ENCODE results near the gene FRRS1.

Gene FRRS1

DNA sequence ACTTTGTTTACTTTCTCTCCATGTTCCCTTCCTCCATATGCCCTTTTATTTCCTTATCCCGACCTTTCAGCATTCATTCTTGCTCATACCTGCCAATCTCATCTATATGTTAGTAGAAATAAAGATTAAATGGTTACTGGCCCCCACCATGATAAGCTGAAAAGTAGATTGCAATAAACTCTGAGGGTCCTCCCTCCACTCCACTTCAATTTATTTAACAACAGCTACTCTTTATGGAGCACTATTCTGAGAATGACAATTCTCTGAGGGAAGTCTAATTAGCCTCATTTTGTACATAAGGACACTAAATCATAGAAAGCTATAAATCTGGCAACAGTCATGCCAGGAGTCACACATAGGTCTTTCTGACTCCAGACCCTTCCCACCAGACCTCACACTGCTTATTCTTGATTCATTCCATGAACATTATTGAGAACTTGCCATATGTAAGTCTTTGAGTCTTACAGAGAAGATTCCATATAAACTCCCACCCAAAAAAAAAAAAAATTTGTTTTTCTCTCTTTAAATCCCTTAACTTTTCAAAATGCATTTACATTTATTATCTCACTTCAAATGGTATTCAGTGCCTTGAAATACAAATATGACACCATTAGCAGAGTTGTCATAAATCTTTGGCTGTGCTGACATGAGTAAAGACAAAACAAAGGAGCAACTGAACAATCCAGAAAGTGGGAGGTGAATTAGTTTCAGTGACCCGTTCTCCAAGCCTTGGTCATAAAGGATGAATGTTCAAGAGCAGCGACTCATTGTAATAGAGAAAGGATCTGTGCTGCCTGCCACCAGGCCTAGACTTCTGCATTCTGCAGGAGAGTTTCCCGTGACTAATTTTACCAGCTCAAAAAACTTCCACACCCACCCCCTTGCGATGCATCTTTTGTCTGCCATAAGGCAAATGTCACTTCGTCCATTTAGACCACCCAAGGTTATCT, 92.0 kb downstream of the FRRS1 start:
- no peak for DNase-seq

DNA sequence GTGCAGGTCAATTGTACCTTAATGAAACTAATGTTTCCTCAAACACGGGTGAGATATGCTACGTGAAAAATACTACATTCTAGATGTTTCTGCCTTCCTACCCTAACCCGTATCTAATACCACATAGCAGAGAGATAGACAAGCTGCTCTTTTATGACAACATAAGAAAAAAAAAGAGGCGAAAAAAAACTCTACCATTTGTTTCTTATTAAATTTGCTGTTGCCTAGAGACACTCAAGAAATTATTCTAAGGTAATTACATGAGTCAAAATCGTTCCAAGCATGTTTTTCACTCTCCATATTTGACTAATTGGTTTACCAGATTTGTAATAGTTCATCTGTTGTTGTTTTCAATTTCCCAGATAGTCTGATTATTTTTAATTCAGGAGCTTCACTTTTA, 93.1 kb downstream of the FRRS1 start:
- no peak for DNase-seq

DNA sequence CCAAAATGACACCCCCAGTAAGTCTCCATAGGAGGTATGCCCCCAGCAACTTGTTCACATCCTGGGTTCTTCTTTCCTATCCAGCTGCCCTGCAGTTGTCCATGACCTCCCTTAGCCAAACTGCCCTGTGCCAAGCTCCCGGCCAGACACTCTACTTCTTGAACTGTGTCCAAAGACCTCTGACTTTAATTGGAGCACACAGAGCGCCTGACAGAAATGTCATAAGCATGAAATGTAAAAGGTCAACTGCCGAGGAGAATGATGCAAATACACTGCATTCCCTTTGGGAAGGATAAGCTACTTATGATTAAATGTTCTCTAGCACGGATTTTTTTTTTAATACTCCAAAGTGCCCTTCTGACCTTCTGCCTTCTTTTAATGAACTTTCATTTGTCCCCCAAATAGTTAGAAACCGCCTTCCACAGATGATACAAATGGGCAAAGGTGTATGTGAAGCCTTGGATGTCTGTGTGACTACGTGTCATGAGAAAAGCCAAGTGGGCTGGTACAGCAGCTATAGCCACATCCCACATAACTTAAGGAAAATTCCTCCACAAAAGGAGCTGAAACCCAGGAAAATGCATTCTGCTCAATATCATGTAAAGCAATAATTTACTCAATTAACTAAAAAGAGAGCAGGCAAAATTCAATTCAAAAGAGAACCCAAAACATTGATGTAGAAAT, 93.8 kb downstream of the FRRS1 start:
- no peak for DNase-seq

DNA sequence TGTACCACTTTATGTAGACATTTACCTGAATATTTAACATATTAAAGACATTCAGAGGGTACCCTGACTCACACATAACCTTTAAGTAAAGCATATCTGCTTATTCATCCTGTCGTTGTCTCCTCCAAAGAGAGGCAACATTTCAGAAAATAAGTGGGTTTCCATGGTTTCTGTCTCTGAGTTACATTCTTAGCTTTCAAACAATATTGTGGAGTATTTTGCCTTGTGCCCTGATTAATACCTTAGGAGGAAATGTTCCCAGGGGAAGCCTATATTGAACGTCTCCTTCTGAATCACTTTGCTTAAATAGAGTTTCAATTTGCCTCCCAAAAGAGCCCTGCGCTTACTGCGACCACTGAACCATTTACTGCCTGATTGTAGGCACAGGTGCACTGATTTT, 94.4 kb downstream of the FRRS1 start:
- DNase-seq = no peak

DNA sequence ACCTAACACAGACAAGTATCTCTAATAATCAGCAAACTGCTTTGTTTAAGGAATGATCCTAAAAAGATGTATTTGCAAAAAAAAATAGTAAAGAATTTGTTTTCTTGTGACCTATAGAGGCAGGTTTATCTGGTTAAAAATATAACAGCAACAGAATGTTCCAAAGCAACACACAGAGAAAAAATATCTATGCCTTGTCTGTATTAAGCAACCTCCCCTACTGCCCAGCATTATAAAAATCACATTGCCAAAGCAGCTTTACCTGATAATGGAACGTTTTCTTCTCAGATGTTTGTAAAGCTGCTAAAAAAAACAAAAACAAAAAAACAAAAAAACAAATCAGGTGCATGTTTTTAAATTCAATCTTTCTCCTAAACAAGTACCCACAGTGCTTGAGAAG, 95.9 kb downstream of the FRRS1 start:
- no peak for DNase-seq

- no peak for DNase-seq
Measured at GRCh38 chr1:99669821-99670220, 96.6 kb downstream of the FRRS1 start.

- no peak for DNase-seq
Measured at GRCh38 chr1:99669376-99669775, 97.1 kb downstream of the FRRS1 start.

- no peak for DNase-seq
Measured at GRCh38 chr1:99665212-99665611, 101.2 kb downstream of the FRRS1 start.

DNA sequence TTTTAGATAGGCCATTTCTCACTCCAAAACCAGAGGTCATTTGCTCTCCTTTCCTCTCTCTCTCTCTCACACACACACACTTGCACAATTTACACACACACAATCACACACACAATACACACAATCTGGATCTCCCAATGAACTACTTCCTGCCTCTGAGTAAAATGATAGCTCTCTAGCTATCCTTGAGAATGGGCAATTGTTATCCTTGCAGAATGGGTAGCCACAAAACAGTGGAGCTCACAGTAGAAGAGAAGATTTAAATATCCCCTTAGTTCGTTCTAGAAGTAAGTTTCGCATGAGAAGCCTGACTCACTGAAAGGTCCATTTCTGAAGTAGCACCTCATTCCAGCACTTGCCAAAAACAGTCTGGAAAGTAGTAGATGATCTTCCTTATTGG, 102.9 kb downstream of the FRRS1 start:
- no peak for DNase-seq

DNA sequence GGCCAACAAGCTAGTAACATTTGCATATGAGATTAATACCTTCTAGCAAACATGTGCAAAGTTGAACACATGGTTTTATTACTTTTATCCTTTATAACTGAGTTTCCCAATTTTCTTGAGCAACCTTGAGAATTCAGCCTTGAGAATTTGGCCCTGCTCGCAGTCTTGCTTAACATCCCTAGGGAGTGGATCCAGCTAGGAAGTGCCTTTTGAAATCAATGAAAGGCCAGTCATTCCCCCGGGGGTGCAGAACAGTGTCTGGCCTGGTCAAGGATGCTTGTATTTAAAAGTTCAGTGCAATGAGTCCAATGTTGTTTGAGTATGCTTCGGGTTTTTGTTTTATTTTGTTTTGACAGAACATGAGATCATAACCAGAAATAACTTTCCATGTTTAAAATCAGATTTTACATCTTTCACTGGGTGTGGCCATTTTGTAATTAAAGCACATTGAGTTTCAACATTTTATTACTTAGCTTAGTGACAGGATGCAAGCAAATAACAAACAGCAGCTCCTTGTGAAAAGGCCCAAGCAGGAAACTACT, 103.8 kb downstream of the FRRS1 start:
- no peak for DNase-seq

- no peak for DNase-seq
Measured at GRCh38 chr1:99661780-99662179, 104.7 kb downstream of the FRRS1 start.

GRCh38 chr1:99660496-99660895, 105.9 kb downstream of the FRRS1 start:
- no peak for DNase-seq

DNA sequence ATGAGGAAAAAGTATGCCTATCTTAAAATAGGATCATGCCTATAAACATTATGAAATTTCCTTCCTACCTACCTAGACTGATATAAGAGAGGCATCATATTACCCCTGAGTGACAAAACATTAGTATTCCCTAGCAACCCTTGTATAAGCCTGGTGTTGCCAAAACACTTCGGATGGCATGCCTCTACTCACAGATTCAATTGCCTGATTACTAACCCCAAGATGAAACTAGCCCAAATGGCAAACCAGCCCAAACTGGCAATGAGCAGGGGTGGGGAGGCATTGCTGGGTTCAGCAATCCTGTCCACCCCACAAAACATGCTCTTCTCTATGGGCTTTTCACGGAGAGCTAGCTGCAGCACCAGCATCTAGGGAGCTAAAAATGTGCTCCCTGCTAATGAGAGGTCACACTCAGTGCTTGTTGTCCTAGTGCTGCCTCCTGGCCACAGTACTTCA, 106.7 kb downstream of the FRRS1 start:
- DNase-seq = no peak
